HG02840 (cell line): ENCODE data around the gene HID1.

Experiments used
- ATAC-seq: cut with Tn5 transposase; IDR thresholded peaks from one replicate; pipeline ENCODE4 v1.9.1; 2021; ENCODE audit warnings: mild to moderate bottlenecking, moderate library complexity, moderate number of reproducible peaks; ENCODE audit not compliant: unreplicated experiment, low FRiP score

HID1 gene

DNA sequence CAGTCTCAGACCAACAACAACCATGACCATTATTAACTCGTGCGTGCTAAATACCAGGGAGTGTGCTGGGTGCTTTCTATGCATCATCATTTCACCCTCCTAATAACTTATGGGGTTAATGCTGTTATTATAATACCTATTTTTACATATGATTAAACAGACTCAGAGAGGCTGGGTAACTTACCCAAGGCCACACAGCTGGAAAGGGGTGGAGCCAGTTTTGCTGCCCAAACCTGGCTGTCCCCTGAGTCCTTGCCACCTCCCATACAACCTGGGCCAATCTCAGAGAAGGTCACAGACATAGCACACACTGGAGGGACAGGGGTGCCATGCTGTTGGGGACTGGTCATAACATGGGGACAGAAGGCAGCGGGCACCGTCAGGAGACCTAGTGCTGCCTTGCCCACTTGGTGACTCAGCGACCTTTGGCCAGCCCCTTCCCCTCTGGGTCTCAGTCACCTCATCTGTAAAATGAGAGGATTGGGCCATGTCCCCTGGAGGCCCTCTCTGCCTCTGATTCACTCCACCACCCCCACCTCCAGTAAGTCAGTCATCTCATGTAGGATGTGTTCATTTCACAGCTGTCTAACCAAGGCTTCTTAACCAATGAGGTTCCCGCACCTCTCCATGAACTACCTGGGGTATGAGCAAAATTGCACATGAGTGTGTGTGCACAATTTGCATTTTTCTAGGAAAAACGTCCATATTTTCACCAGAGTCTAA lies 67.7 kb downstream of the HID1 start:
- no peak for ATAC-seq

DNA sequence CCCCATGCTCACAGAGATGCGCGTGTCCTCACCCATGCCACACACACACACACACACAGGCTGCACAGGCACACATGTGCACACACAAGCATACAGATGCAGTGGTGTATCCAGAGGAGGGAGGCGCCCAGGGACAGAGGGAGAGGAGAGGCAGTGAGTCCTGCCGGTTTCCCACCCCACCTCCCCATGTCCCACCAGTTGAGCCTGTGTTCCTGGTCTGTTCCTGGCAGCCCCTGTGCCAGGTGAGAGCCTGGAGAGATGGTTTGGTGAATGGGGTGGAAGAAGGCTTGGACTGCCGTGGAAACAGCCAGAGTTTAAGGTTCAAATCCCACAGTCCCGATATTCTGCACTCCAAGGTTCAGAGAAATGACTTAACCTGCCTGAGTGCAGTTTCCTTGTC lies 68.9 kb downstream of the HID1 start:
- no peak for ATAC-seq

DNA sequence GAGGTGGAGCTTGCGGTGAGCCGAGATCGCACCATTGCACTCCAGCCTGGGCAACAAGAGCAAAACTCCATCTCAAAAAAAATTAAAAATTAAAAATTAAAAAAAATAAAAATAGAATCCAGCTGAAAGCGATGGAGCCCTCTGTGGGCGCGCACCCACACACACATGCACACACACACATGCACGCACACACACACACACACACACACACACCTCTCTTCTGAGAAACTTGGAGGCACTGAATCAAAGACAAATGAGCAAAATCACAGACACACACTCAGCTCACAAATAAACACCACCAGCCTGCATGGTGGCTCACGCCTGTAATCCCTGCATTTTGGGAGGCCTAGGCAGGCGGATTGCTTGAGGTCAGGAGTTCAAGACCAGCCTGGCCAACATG lies 69.5 kb downstream of the HID1 start:
- ATAC-seq = no peak

DNA sequence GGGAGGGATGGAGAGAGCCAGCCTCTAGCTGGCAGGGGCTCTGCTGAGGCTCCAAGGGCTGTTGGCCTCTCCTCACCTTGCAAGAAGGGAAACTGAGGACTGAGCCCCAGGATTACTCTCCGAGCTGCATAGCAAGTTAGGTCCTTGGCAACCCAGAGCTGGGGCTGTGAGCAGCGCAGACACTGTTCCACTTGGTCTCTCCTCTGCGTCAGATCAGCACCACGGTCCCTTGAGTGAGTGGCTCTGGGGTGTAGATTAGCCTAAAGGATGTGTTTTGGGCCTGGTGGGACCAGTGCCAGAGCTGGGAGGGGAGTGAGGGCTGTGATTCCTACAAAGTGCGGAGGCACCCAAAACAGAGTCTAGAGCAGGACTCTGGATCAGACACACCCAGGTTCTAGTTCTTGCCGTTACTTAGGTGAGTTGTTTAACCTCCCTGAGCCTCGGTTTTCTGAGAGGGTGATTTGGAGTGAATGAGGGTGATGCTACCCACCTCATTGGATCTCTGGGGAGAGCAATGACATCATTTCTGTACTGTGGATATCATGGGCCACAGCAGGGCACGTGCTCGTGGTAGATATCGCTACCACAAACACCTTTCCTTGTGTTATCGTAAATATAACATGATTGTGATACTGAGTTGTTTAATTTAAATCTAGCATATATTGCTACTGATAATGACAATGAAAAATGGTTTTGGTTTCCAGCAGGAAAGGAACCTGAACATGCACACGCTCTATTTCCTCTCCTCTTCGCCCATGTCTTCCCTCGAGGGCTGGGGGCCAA lies 71.0 kb downstream of the HID1 start:
- ATAC-seq = no peak
